Spleen (tissue), 11 donors: ENCODE results near the gene DNMT1. TPM values are rescaled to one million over a fixed set of nuclear protein-coding genes. Genes with fewer than 3 reads are reported as not detected.

Experiments
- DNase-seq: peaks from one replicate; pipeline ENCODE4 v3.0.0-alpha.2; 2020
- H3K27ac ChIP-seq, 8 donors: fragments of 200-600 bp; sonication (generic) in 7 of 8; 1 replicate in 4 of 8; 2 replicates in 4 of 8; pipeline versions ENCODE4 v1.5.0 to v1.8.0; 2016 to 2021; ENCODE audit warnings: inconsistent platforms in 4 of 8, mild to moderate bottlenecking in 4 of 8, moderate library complexity in 1 of 8
- H3K27me3 ChIP-seq, 7 donors: fragments of 200-600 bp; sonication (generic) in 6 of 7; replicated peaks in 1 of 7; 1 replicate in 4 of 7; 2 replicates in 3 of 7; pipeline versions ENCODE4 v1.5.0 to v1.8.0; 2016 to 2021; ENCODE audit warnings: inconsistent platforms in 3 of 7, mild to moderate bottlenecking in 1 of 7
- H3K36me3 ChIP-seq, 6 donors: fragments of 200-600 bp; sonication (generic) in 5 of 6; 1 replicate in 4 of 6; 2 replicates in 2 of 6; pipeline versions ENCODE4 v1.5.0 to v1.8.0; 2016 to 2021; ENCODE audit warnings: inconsistent platforms in 2 of 6
- H3K4me1 ChIP-seq, 6 donors: fragments of 200-600 bp; sonication (generic) in 5 of 6; 1 replicate in 3 of 6; 2 replicates in 3 of 6; pipeline versions ENCODE4 v1.5.0 to v1.8.0; 2016 to 2021; ENCODE audit warnings: inconsistent platforms in 3 of 6
- H3K4me3 ChIP-seq, 8 donors: fragments of 200-600 bp; sonication (generic) in 7 of 8; 1 replicate in 4 of 8; 2 replicates in 4 of 8; pipeline versions ENCODE4 v1.5.0 to v1.8.0; 2016 to 2021; ENCODE audit warnings: inconsistent platforms in 4 of 8, mild to moderate bottlenecking in 4 of 8, moderate library complexity in 2 of 8
- H3K9me3 ChIP-seq, 8 donors: fragments of 200-600 bp; sonication (generic) in 7 of 8; 1 replicate in 4 of 8; 2 replicates in 4 of 8; pipeline versions ENCODE4 v1.5.0 to v1.8.0; 2016 to 2021; ENCODE audit warnings: inconsistent platforms in 4 of 8
- POLR2A ChIP-seq, 3 donors: fragments of 450-650 bp; IDR thresholded peaks; one replicate each; pipeline ENCODE4 v1.5.1; 2017; ENCODE audit warnings: antibody characterized with exemption in 3 of 3, mild to moderate bottlenecking in 1 of 3
- POLR2AphosphoS5 ChIP-seq, 3 donors: sonication (generic); formaldehyde crosslinking; IDR thresholded peaks; one replicate each; pipeline ENCODE4 v1.5.1; 2017; ENCODE audit warnings: antibody characterized with exemption in 3 of 3
- WGBS, 5 donors: extraction: QIAGEN DNeasy Blood & Tissue Kit in 3 of 5; methylation state at CpG; one replicate each; pipeline versions ENCODE4 v1.1.5 to v1.1.7; 2013 to 2018; 5-methylcytosine and 5-hydroxymethylcytosine counted together
- intact Hi-C: fragments of 100-400 bp; cut with DNase I; formaldehyde crosslinking; loops from one replicate; pipeline ENCODE4 v1.15.0; 2023; ENCODE audit warnings: low total_unique reads
- polyA plus RNA-seq, 3 donors: library from polyadenylated mRNA; stranded (reverse); fragments of 200-250 nt; gene quantifications; one replicate each; pipeline ENCODE4 v1.2.1, GENCODE V29; 2013
- total RNA-seq, 7 donors: library from RNA; depleted of rRNA in 3 of 7; stranded (reverse); fragments of >200 nt in 3 of 7; fragmentation: NEBNext Ultra II Directional in 4 of 7; extraction: Animal tissue kit (Norgen Biotek cat#: 25700) in 4 of 7; gene quantifications; one replicate each; pipeline versions ENCODE4 v1.1.0 to v1.2.1, GENCODE V29; 2016 to 2021
- TF ChIP-seq, protein P1 (sequence below), 11 experiments: fragments of 200-600 bp in 7 of 11; fragments of 450-650 bp in 4 of 11; sonication (generic) in 4 of 11; IDR thresholded peaks in 8 of 11; conservative IDR thresholded peaks in 3 of 11; 1 replicate in 7 of 11; 2 replicates in 4 of 11; pipeline versions ENCODE4 v1.4.0 to v1.8.0; 2016 to 2021; ENCODE audit warnings: antibody characterized with exemption in 11 of 11, inconsistent platforms in 4 of 11, mild to moderate bottlenecking in 1 of 11
- donor health status: healthy with polysubstance abuse.
- donor health status: DM: no; HTN: no; CAD: no; lungs with moderate emphysema.
- donor health status: DM: no; HTN: no; CAD: no.
- donor health status: Bipolar disorder and iron deficiency.
- donor health status: healthy.
- donor health status: DM: no; HTN: no; CAD: no.
- donor health status: DM: yes; HTN: yes; CAD: no.

Gene DNMT1
- total and polyA plus RNA-seq, 10 donors, result 40.6 to 131 (median 71.8) TPM

DNA sequence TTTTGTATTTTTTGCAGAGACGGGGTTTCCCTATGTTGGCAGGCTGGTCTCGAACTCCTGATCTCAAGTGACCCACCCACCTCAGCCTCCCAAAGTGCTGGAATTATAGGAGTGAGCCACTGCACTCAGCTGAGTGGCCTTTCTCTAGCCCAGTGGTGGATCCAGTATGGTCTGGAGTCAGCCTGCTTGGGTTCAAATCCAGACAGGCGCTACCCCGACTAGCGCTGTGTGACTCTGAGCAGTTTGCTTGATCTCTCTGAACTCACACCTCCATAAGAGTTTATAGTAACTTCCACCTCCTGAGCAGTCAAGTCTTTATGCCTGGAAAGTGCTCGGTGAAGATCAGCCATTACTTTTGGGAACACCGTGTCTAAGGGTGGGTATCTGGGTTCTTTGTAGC, 25.9 kb upstream of the DNMT1 start:
- TF ChIP-seq POLR2A (IDR thresholded peaks at IDR 0.05) (no peak), POLR2AphosphoS5 (IDR thresholded peaks at IDR 0.05) (no peak)
- TF ChIP-seq, protein P1, sequence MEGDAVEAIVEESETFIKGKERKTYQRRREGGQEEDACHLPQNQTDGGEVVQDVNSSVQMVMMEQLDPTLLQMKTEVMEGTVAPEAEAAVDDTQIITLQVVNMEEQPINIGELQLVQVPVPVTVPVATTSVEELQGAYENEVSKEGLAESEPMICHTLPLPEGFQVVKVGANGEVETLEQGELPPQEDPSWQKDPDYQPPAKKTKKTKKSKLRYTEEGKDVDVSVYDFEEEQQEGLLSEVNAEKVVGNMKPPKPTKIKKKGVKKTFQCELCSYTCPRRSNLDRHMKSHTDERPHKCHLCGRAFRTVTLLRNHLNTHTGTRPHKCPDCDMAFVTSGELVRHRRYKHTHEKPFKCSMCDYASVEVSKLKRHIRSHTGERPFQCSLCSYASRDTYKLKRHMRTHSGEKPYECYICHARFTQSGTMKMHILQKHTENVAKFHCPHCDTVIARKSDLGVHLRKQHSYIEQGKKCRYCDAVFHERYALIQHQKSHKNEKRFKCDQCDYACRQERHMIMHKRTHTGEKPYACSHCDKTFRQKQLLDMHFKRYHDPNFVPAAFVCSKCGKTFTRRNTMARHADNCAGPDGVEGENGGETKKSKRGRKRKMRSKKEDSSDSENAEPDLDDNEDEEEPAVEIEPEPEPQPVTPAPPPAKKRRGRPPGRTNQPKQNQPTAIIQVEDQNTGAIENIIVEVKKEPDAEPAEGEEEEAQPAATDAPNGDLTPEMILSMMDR (IDR thresholded peaks at IDR 0.05 in 8 of 11, conservative IDR thresholded peaks at IDR 0.05 in 3 of 11), result no peak
- DNase-seq, result no peak
- Histone ChIP-seq H3K36me3 (peaks cover 0 to 15% (median 9%) of the 10 kb centered on the region in 6 donors), H3K4me1 (peaks cover 0 to 18% (median 0%) of the 10 kb centered on the region in 6 donors), H3K27me3 (no peaks in the 10 kb centered on the region), H3K27ac (no peak overlapping the region), H3K9me3 (no peaks in the 10 kb centered on the region), H3K4me3 (no peak overlapping the region)
- intact Hi-C loops, result no loop called here
- 84 to 89% (median 85%) methylated on average over 7 of the region's 7 CpGs for WGBS, 5 donors

DNA sequence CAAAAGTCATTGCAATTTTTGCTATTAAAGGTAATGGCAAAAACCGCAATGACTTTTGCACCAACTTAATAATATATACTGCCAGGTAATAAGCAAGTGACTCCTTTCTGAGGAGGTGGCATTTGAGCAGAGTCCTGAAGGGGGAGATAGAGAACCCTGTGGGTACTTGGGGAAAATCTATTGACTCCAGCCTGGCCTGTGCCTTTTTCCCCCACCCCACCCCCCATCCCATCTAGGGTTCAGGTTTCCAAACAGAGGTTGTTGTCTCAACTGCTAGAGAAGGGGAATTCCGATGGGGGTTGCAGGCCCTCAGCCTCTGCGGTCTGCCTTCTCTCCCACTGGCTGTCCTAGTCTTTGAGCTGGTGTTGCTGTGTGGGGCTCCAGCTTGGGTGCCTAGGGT, 24.9 kb upstream of the DNMT1 start:
- intact Hi-C loops, result no loop called here
- no peak for DNase-seq
- no peak for TF ChIP-seq POLR2A (IDR thresholded peaks at IDR 0.05)
- no peak for TF ChIP-seq POLR2AphosphoS5 (IDR thresholded peaks at IDR 0.05)
- TF ChIP-seq, protein P1 (IDR thresholded peaks at IDR 0.05 in 8 of 11, conservative IDR thresholded peaks at IDR 0.05 in 3 of 11), result peak in 6 of 11 experiments; percentile 17 to 28 (median 24)

DNA sequence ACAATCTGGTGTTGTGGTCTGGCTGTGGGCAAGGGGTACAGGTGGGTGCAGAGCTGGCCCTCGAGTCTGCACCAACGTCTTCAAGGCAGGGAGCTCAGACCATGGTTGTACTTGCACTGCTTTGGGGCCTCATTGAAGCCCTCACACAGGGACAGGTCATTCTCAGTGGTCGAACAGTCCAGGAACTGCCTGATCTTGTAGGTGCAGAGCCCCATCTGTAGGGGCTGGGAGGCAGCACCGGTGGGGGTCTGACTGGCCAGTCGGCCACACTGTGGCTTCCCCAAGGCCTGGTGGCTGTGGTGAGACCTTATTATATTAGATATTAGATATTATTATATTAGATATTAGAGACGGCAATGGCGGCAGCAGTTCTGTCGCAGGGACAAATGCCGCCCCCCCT, 22.3 kb upstream of the DNMT1 start:
- no peaks in the 10 kb centered on the region for H3K9me3 ChIP-seq
- TF ChIP-seq POLR2AphosphoS5 (IDR thresholded peaks at IDR 0.05) (no peak), POLR2A (IDR thresholded peaks at IDR 0.05) (no peak)
- TF ChIP-seq, protein P1 (IDR thresholded peaks at IDR 0.05 in 8 of 11, conservative IDR thresholded peaks at IDR 0.05 in 3 of 11), result no peak
- WGBS, 5 donors, result 90 to 95% (median 92%) methylated on average over 9 of the region's 9 CpGs

More for the DNA sequence above, 24.9 kb upstream of the DNMT1 start:
- Histone ChIP-seq H3K4me3 (no peak overlapping the region), H3K27ac (no peak overlapping the region), H3K36me3 (peaks cover 0 to 14% (median 9%) of the 10 kb centered on the region in 6 donors), H3K4me1 (peaks cover 0 to 18% (median 0%) of the 10 kb centered on the region in 6 donors), H3K27me3 (no peaks in the 10 kb centered on the region), H3K9me3 (no peaks in the 10 kb centered on the region)
- 26 to 59% (median 41%) methylated on average over 3 of the region's 3 CpGs for WGBS, 5 donors

DNA sequence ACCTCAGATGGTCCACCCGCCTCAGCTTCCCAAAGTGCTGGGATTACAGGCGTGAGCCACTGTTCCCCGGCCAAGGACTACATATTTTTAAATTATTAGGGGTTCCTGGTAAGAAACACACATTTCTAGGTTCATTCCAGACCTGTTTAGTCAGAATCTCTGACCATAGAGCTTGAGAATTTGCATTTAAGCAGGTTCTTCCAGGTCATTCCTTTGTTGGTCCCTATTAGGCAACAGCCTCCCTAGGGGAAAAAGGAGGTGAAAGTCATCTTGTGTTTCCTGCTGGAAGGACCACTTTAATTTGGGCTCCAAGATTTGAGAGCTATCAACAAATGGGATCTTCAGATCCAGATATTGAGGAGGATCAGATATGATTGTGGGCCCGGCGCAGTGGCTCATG, 20.0 kb upstream of the DNMT1 start:
- Histone ChIP-seq H3K4me3 (no peak overlapping the region), H3K36me3 (no peaks in the 10 kb centered on the region), H3K27me3 (no peaks in the 10 kb centered on the region), H3K9me3 (no peaks in the 10 kb centered on the region), H3K4me1 (peaks cover 0 to 7% (median 0%) of the 10 kb centered on the region in 6 donors), H3K27ac (no peak overlapping the region)
- WGBS, 5 donors, result 94 to 100% (median 97%) methylated on average over 5 of the region's 5 CpGs
- TF ChIP-seq POLR2A (IDR thresholded peaks at IDR 0.05) (no peak), POLR2AphosphoS5 (IDR thresholded peaks at IDR 0.05) (no peak)
- TF ChIP-seq, protein P1 (IDR thresholded peaks at IDR 0.05 in 8 of 11, conservative IDR thresholded peaks at IDR 0.05 in 3 of 11), result no peak
- intact Hi-C loops, result no loop called here
- no peak for DNase-seq

More for the DNA sequence above, 22.3 kb upstream of the DNMT1 start:
- Histone ChIP-seq H3K27ac (no peak overlapping the region), H3K27me3 (no peaks in the 10 kb centered on the region), H3K4me1 (peaks cover 0 to 13% (median 0%) of the 10 kb centered on the region in 6 donors), H3K36me3 (no peaks in the 10 kb centered on the region), H3K4me3 (no peak overlapping the region)
- intact Hi-C loops, result no loop called here
- DNase-seq, result no peak
